ENCODE measurements around the gene ZDHHC1. TPM values are rescaled to one million over a fixed set of nuclear protein-coding genes. Genes with fewer than 3 reads are reported as not detected.

ZDHHC1 gene
- total RNA-seq, 4 donors from 2014 or later: 7.5 to 26.7 (median 17.3) TPM

DNA sequence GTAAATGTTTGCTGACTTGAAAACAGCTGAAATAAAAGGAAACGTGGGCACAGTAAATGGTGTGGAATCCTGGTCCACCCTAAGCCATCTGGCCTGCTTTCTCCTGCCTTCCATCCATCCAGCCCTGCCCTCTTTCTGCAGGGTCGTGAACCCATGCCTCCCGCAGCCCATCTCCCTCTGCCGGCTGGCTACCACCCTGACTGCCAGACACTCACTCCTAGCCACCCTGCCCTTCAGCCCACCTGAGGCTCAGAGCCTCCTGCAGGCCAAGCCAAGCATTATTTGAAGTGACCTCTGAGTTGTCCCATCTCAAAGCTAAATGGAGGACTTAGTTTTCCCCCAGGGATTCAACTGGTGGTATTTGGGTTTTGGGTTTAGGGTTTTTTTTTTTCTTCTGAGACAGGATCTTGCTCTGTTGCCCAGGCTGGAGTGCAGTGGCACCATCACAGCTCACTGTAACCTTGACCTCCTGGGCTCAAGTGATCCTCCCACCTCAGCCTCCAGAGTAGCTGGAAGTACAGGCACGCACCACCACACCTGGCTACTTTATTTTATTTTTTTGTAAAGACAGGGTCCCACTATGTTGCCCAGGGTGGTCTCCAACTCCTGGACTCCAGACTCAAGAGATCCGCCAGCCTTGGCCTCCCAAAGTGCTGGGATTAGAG is 8.4 kb downstream of the ZDHHC1 start:
- Histone ChIP-seq H3K27me3 (no peaks in the 10 kb centered on the region), H3K27ac (peak overlapping the region in 2 of 4 donors; percentile 68 to 76), H3K36me3 (peaks cover 0 to 18% of the 10 kb centered on the region in 2 donors), H3K4me3 (no peak overlapping the region), H3K9me3 (no peaks in the 10 kb centered on the region), H3K4me1 (peaks cover 0 to 17% (median 11%) of the 10 kb centered on the region in 3 donors)
- ATAC-seq: no peak
- 61 to 83% methylated on average over 5 of the region's 6 CpGs for WGBS, 2 donors (ENCODE audit: low coverage in 1 of 2)
- TF ChIP-seq POLR2AphosphoS5 (IDR thresholded peaks at IDR 0.05) (no peak), POLR2A (IDR thresholded peaks at IDR 0.05) (no peak), EP300 (IDR thresholded peaks at IDR 0.05) (no peak)
- TF ChIP-seq, protein P1, sequence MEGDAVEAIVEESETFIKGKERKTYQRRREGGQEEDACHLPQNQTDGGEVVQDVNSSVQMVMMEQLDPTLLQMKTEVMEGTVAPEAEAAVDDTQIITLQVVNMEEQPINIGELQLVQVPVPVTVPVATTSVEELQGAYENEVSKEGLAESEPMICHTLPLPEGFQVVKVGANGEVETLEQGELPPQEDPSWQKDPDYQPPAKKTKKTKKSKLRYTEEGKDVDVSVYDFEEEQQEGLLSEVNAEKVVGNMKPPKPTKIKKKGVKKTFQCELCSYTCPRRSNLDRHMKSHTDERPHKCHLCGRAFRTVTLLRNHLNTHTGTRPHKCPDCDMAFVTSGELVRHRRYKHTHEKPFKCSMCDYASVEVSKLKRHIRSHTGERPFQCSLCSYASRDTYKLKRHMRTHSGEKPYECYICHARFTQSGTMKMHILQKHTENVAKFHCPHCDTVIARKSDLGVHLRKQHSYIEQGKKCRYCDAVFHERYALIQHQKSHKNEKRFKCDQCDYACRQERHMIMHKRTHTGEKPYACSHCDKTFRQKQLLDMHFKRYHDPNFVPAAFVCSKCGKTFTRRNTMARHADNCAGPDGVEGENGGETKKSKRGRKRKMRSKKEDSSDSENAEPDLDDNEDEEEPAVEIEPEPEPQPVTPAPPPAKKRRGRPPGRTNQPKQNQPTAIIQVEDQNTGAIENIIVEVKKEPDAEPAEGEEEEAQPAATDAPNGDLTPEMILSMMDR (IDR thresholded peaks at IDR 0.05): no peak

DNA sequence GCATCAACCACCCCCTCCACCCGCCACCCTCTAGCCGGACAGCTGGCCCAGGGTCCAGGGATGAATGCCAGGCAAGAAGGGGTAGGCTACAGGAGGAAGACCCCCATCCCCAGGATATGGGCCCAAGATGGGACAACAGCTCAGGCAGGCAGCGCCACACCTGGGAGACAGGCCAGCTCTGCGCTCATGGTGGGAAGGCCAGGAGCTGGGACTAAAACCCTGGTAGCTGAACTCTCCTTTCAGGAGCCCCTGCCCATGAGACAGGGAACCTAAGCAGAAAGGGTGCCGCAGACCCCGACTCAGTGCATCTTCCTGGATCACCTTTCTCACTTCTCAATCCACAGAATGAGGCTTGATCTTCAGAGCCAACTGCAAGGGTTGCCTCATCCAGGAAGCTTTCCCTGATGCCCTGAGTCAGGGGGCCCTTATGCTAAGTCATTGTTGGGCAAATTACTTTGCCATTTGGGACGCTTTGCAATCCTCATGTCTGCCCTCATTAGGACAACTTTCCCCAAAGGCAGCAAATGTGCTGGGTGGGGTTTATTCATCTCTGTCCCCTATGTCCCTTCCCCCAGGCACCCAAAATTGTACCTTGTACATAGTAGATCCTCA is 9.0 kb downstream of the ZDHHC1 start:
- Histone ChIP-seq H3K27ac (peak overlapping the region in 3 of 4 donors; percentile 64 to 76 (median 68)), H3K4me1 (peaks cover 0 to 17% (median 11%) of the 10 kb centered on the region in 3 donors), H3K9me3 (no peaks in the 10 kb centered on the region), H3K4me3 (no peak overlapping the region), H3K36me3 (peaks cover 0 to 18% of the 10 kb centered on the region in 2 donors), H3K27me3 (no peaks in the 10 kb centered on the region)
- WGBS, 2 donors (ENCODE audit: low coverage in 1 of 2): 71 to 92% methylated on average over 1 to 2 of the region's 7 CpGs
- TF ChIP-seq EP300 (IDR thresholded peaks at IDR 0.05) (no peak), POLR2AphosphoS5 (IDR thresholded peaks at IDR 0.05) (no peak), POLR2A (IDR thresholded peaks at IDR 0.05) (no peak)
- TF ChIP-seq, protein P1 (IDR thresholded peaks at IDR 0.05): no peak
- no peak for ATAC-seq

DNA sequence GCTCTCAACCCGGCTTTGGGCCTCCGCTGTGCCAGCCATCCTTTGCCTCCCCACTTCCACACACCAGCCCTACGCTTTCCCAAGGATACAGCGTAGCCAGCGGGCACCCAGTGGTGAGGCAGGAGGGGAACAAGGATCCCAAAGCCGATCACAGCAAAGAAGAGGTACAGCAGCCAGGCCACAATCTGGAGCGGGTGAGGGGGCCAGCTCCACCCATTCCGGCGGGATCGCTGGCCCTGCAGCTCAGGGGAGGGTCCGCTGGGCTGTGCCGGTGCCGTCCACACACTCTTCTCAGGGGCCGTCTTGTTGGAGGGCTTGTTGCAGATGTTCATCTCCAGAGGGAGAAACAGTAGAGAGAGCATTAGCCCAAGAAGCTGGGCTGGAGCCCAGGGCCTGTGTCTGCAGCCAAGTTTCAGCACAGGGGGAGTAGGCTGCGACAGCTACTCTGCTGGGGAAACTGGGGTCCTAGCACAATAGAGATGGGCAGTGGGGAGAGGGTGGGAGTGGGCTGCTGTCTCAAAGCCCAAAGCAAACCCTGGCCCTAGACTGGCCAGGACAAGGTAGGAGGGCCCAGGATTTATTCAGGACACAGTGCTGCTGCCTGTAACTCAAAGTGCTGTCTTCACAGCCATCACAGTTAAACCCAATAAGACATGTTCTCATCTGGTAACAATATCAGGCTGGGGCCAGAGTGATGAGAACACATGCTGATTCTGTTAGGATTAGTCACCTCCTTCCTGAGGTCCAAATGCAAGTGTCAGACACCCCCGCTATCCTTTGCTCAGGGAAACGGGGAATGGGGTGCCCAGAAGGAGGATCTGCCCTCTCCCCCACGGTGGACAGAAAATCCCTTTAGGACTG is 9.9 kb downstream of the ZDHHC1 start:
- ATAC-seq: peak; percentile 72
- TF ChIP-seq POLR2AphosphoS5 (IDR thresholded peaks at IDR 0.05) (no peak), EP300 (IDR thresholded peaks at IDR 0.05) (no peak), POLR2A (IDR thresholded peaks at IDR 0.05) (no peak)
- TF ChIP-seq, protein P1 (IDR thresholded peaks at IDR 0.05): no peak
- H3K27ac ChIP-seq: peak overlapping the region in 3 of 4 donors; percentile 64 to 76 (median 68)
- no peaks in the 10 kb centered on the region for H3K27me3 ChIP-seq
- WGBS, 2 donors (ENCODE audit: low coverage in 1 of 2): 72 to 100% methylated on average over 1 to 13 of the region's 18 CpGs
- H3K4me1 ChIP-seq: peaks cover 0 to 17% (median 11%) of the 10 kb centered on the region in 3 donors
- H3K4me3 ChIP-seq: no peak overlapping the region
- H3K36me3 ChIP-seq: peaks cover 0 to 18% of the 10 kb centered on the region in 2 donors
- H3K9me3 ChIP-seq: no peaks in the 10 kb centered on the region

DNA sequence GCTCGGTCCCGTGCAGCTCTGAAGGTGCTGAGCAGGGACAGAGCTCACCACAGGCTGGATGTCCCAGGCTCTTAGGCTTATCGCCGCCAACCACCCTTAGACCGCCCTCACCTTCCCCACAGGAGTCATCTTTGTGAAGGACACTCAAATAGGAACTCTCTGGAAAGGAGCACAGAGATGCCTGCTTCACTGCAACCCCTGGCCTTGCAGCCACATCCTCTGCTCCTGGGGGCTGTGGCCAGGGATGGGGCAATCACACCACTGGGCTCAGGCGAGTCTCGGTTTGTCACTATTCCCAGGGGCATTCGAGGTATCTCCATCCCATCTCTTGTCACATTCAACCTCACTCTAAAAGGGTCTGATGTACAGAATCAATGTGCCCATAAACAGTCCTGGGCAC is 10.9 kb downstream of the ZDHHC1 start:
- Histone ChIP-seq H3K36me3 (peaks cover 0 to 18% of the 10 kb centered on the region in 2 donors), H3K27ac (peak overlapping the region in 2 of 4 donors; percentile 3 to 64), H3K4me3 (no peak overlapping the region), H3K27me3 (no peaks in the 10 kb centered on the region), H3K9me3 (no peaks in the 10 kb centered on the region), H3K4me1 (peaks cover 0 to 17% (median 11%) of the 10 kb centered on the region in 3 donors)
- WGBS, 2 donors (ENCODE audit: low coverage in 1 of 2): 84% methylated on average over 7 of the region's 8 CpGs; no CpG with 5 or more reads in 1 of the 2 donors
- TF ChIP-seq EP300 (IDR thresholded peaks at IDR 0.05) (no peak), POLR2AphosphoS5 (IDR thresholded peaks at IDR 0.05) (no peak), POLR2A (IDR thresholded peaks at IDR 0.05) (no peak)
- TF ChIP-seq, protein P1 (IDR thresholded peaks at IDR 0.05): no peak
- ATAC-seq: no peak

All from gastroesophageal sphincter (tissue), 4 donors.